Endothelial cell of umbilical vein (primary cell): Measurements from ENCODE around the gene MGAT5. TPM values are rescaled to one million over a fixed set of nuclear protein-coding genes. Genes with fewer than 3 reads are reported as not detected.

Experiments used
- BruUV-seq: library from RNA; stranded (reverse); fragments of 400-500 nt; replicated peaks from 2 replicates; lab custom pipeline; 2021; lab: Mats Ljungman, UMichigan
- CTCF ChIA-PET: fragments of 300-600, 350-600 bp; sonication (Branson Sonifier 250); formaldehyde crosslinking; loops from one replicate; lab custom pipeline; 2021; ENCODE audit warnings: antibody characterized with exemption, inconsistent platforms; lab: Charles Lee
- POLR2A ChIA-PET: fragments of 300-600, 350-600 bp; sonication (Branson Sonifier 250); formaldehyde crosslinking; loops from one replicate; lab custom pipeline; 2021; ENCODE audit warnings: antibody characterized with exemption, inconsistent platforms; lab: Charles Lee
- DNase-seq: peaks from one replicate; pipeline ENCODE4 v3.0.0-alpha.2; 2011; ENCODE audit warnings: low read depth, low spot score
- FAIRE-seq: peaks from 2 replicates; lab custom pipeline; 2011; peaks lifted over from hg19 to GRCh38; lab: Jason Lieb, UNC
- H2AFZ ChIP-seq: 2 replicates; pipeline ENCODE4 v1.6.0; 2012; ENCODE audit warnings: low read depth, low read length, control low read depth, inconsistent platforms
- H3K27ac ChIP-seq: 2 replicates; pipeline ENCODE4 v1.5.1; 2011; ENCODE audit warnings: low read depth, mild to moderate bottlenecking, control low read depth, low read length, moderate library complexity; ENCODE audit not compliant: insufficient read depth
- H3K27me3 ChIP-seq, 2 experiments: 2 replicates each; pipeline versions ENCODE4 v1.6.0 to v1.6.1; 2011; ENCODE audit warnings: low read length in 2 of 2, mixed read lengths in 1 of 2; ENCODE audit not compliant: control insufficient read depth in 2 of 2, insufficient read depth in 2 of 2
- H3K36me3 ChIP-seq, 2 experiments: 2 replicates in 1 of 2; 3 replicates in 1 of 2; pipeline ENCODE4 v1.5.1; 2011; ENCODE audit warnings: low read length in 2 of 2, mild to moderate bottlenecking in 1 of 2, moderate library complexity in 1 of 2; ENCODE audit not compliant: control insufficient read depth in 2 of 2, insufficient read depth in 2 of 2; ENCODE audit errors: extremely low read depth in 1 of 2
- H3K4me1 ChIP-seq: 3 replicates; pipeline ENCODE4 v1.5.1; 2011; ENCODE audit warnings: mild to moderate bottlenecking, low read length; ENCODE audit not compliant: control insufficient read depth, insufficient read depth; ENCODE audit errors: extremely low read depth
- H3K4me2 ChIP-seq: 2 replicates; pipeline ENCODE4 v1.6.1; 2011; ENCODE audit warnings: low read length, control low read depth, mixed read lengths; ENCODE audit not compliant: insufficient read depth
- H3K4me3 ChIP-seq, 3 experiments: fragments of 200-600 bp in 1 of 3; sonication (generic), shearing (Covaris generic) in 1 of 3; replicated peaks in 1 of 3; 2 replicates each; pipeline ENCODE4 v1.5.1; 2011 to 2016; ENCODE audit warnings: control low read depth in 3 of 3, low read length in 3 of 3, mild to moderate bottlenecking in 2 of 3, inconsistent platforms in 1 of 3, low read depth in 1 of 3, moderate library complexity in 1 of 3; ENCODE audit not compliant: insufficient read depth in 1 of 3
- H3K79me2 ChIP-seq: 2 replicates; pipeline ENCODE4 v1.6.0; 2012; ENCODE audit warnings: low read length, inconsistent platforms; ENCODE audit not compliant: control insufficient read depth, insufficient read depth
- H3K9ac ChIP-seq: replicated peaks from 2 replicates; pipeline ENCODE3; 2011; ENCODE audit warnings: low read length, control low read depth; ENCODE audit not compliant: insufficient read depth; ENCODE audit errors: extremely low read depth
- H3K9me1 ChIP-seq: replicated peaks from 3 replicates; pipeline ENCODE4 v1.6.0; 2011; ENCODE audit warnings: mild to moderate bottlenecking, low read length; ENCODE audit not compliant: control insufficient read depth, insufficient read depth; ENCODE audit errors: extremely low read depth
- H3K9me3 ChIP-seq: replicated peaks from 2 replicates; pipeline ENCODE4 v1.5.1; 2012; ENCODE audit warnings: low read length, inconsistent platforms; ENCODE audit not compliant: control insufficient read depth, insufficient read depth
- H4K20me1 ChIP-seq: replicated peaks from 2 replicates; pipeline ENCODE3; 2011; ENCODE audit warnings: mild to moderate bottlenecking, low read length; ENCODE audit not compliant: control insufficient read depth, insufficient read depth; ENCODE audit errors: extremely low read depth
- FOS ChIP-seq: IDR thresholded peaks from 2 replicates; pipeline ENCODE4 v1.6.1; 2011; ENCODE audit warnings: mild to moderate bottlenecking, low read length, moderate library complexity, borderline replicate concordance; ENCODE audit not compliant: insufficient read depth
- GATA2 ChIP-seq: IDR thresholded peaks from 2 replicates; pipeline ENCODE4 v1.7.0; 2011; ENCODE audit warnings: low read depth, mild to moderate bottlenecking, moderate library complexity, mixed read lengths, low read length; ENCODE audit not compliant: insufficient read length, insufficient read depth
- JUN ChIP-seq: IDR thresholded peaks from 2 replicates; pipeline ENCODE4 v1.6.1; 2011; ENCODE audit warnings: borderline replicate concordance, low read depth; ENCODE audit not compliant: insufficient read length, insufficient read depth
- MYC ChIP-seq: IDR thresholded peaks from one replicate; pipeline ENCODE4 v1.6.1; 2011; ENCODE audit warnings: mild to moderate bottlenecking, low read depth, low read length
- POLR2A ChIP-seq: IDR thresholded peaks from 2 replicates; pipeline ENCODE4 v1.6.1; 2012; ENCODE audit warnings: low read depth, mild to moderate bottlenecking, control low read depth, low read length
- dilution Hi-C: fragments of 300-500 bp; cut with MboI; formaldehyde crosslinking; loops from one replicate; pipeline ENCODE4 v1.15.0; 2019; ENCODE audit warnings: low sequenced_read_pairs; ENCODE audit not compliant: extremely low pct_ligation_motif_present
- intact Hi-C: fragments of 100-400 bp; cut with micrococcal nuclease; formaldehyde crosslinking; loops from one replicate; pipeline ENCODE4 v1.10.0; 2022
- polyA plus RNA-seq, 4 experiments: library from polyadenylated mRNA; depleted of rRNA in 3 of 4; stranded (reverse) in 3 of 4; unstranded in 1 of 4; fragments of >200 nt; gene quantifications; 2 replicates each; pipeline versions ENCODE4 v1.2.1 to v1.2.3, GENCODE V29; 2011 to 2012; ENCODE audit warnings: missing spikeins in 1 of 4
- total RNA-seq: library from RNA; stranded (reverse); gene quantifications from 2 replicates; pipeline ENCODE4 v1.2.3, GENCODE V29; 2021

MGAT5 gene
- total and polyA plus RNA-seq, 2 donors (not counting 3 experiments of a cell fraction or from before 2014, with no cell fraction given), result 17.7 to 84.1 TPM

DNA sequence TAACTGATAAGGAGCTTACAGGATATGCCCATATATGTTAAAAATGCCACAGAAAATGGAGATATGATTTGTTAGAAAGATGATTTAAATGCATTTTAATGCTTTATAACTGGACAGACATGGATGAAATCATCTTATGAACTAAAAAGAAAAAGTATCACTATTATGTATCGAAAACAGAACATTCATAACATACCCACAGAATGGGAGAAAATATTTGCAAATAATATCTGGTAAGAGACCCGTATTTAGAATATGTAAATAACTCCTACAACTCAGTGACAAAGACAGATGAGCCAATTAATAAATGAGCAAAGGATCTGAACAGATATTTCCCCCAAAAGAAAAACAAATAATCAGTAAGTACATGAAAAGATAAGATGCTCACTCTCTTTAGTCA is 24.3 kb upstream of the MGAT5 start:
- dilution Hi-C loops (no loop called here), intact Hi-C loops (loop anchor here (2.0 to 5.0 kb wide), 2 partner anchors 183 to 221 kb away; no protein-coding TSS in a partner anchor)
- Histone ChIP-seq H4K20me1 (peaks cover 5% of the 10 kb centered on the region), H3K9me3 (no peaks in the 10 kb centered on the region), H2AFZ (no peak overlapping the region), H3K27me3 (no peaks in the 10 kb centered on the region), H3K9me1 (no peaks in the 10 kb centered on the region), H3K36me3 (no peaks in the 10 kb centered on the region), H3K4me1 (no peaks in the 10 kb centered on the region), H3K79me2 (peaks cover 16% of the 10 kb centered on the region), H3K9ac (no peak overlapping the region), H3K27ac (no peak overlapping the region), H3K4me2 (no peak overlapping the region), H3K4me3 (no peak overlapping the region)
- FAIRE-seq (no peak), DNase-seq (no peak)
- TF ChIP-seq FOS (no peak), POLR2A (no peak), MYC (no peak), JUN (no peak)
- BruUV-seq, result no TSS peak
- ChIA-PET CTCF (interaction anchor here (0.9 to 3.5 kb wide), 4 partner anchors 16 to 183 kb away, joined by 3 to 12 read pairs (median 4); no protein-coding TSS in a partner anchor), POLR2A (no interaction called here)

GRCh38 chr2:134230885-134231284 is 23.0 kb upstream of the MGAT5 start:
- no peak for FAIRE-seq
- BruUV-seq, result no TSS peak
- Histone ChIP-seq H3K4me3 (no peak overlapping the region), H3K9ac (no peak overlapping the region), H2AFZ (no peak overlapping the region), H3K27me3 (no peaks in the 10 kb centered on the region), H3K79me2 (peaks cover 16% of the 10 kb centered on the region), H3K9me3 (no peaks in the 10 kb centered on the region), H3K4me2 (no peak overlapping the region), H3K4me1 (no peaks in the 10 kb centered on the region), H3K27ac (no peak overlapping the region), H4K20me1 (peaks cover 5% of the 10 kb centered on the region), H3K9me1 (no peaks in the 10 kb centered on the region), H3K36me3 (no peaks in the 10 kb centered on the region)
- no peak for TF ChIP-seq FOS
- TF ChIP-seq GATA2, result no peak
- CTCF ChIA-PET, result interaction anchor here (0.8 to 2.7 kb wide), 4 partner anchors 12 to 114 kb away, joined by 3 to 8 read pairs (median 6); no protein-coding TSS in a partner anchor
- dilution Hi-C loops, result no loop called here
- intact Hi-C loops, result no loop called here
- no peak for DNase-seq
- POLR2A ChIA-PET, result no interaction called here
